Upper lobe of right lung (tissue), 1 donor: Measurements from ENCODE around the gene TTC9. TPM values are rescaled to one million over a fixed set of nuclear protein-coding genes. Genes with fewer than 3 reads are reported as not detected.
A peak's percentile ranks its signal among the peaks of the same experiment; 100 is the strongest.
"Not testable (repeated sequence)": the region's sequence is repeated elsewhere in the genome, so short reads cannot be mapped to it uniquely, and the experiment has no call there.

Experiments
- ATAC-seq: fragments of 200-7000 bp; cut with Tn5 transposase; one replicate; pipeline ENCODE4 v1.9.1; 2020; ENCODE audit warnings: mild to moderate bottlenecking, moderate library complexity
- DNase-seq: peaks from one replicate; pipeline ENCODE4 v3.0.0-alpha.2; 2020
- H3K27ac ChIP-seq: fragments of 200-600 bp; one replicate; pipeline ENCODE4 v1.8.0; 2022
- H3K27me3 ChIP-seq: fragments of 200-600 bp; one replicate; pipeline ENCODE4 v1.8.0; 2022; ENCODE audit warnings: mild to moderate bottlenecking
- H3K36me3 ChIP-seq: fragments of 200-600 bp; one replicate; pipeline ENCODE4 v1.8.0; 2022
- H3K4me1 ChIP-seq: fragments of 200-600 bp; one replicate; pipeline ENCODE4 v1.8.0; 2022
- H3K4me3 ChIP-seq: fragments of 200-600 bp; one replicate; pipeline ENCODE4 v1.8.0; 2022; ENCODE audit warnings: mild to moderate bottlenecking
- H3K9me3 ChIP-seq: fragments of 200-600 bp; one replicate; pipeline ENCODE4 v1.8.0; 2022
- CTCF ChIP-seq: fragments of 200-600 bp; IDR thresholded peaks from one replicate; pipeline ENCODE4 v1.8.0; 2022; ENCODE audit warnings: antibody characterized with exemption
- intact Hi-C: fragments of 100-400 bp; cut with DNase I; formaldehyde crosslinking; loops from one replicate; pipeline ENCODE4 v1.11.0; 2022
- total RNA-seq: library from RNA; stranded (reverse); fragmentation: NEBNext Ultra II Directional; extraction: Animal tissue kit (Norgen Biotek cat#: 25700); gene quantifications from one replicate; pipeline ENCODE4 v1.2.1, GENCODE V29; 2021
- donor health status: DM: no; HTN: yes; CAD: no; lungs with severe emphysema.

The TTC9 gene
- total RNA-seq, 1 donor from 2014 or later, result 6.7 TPM

- no peaks in the 10 kb centered on the region for H3K9me3 ChIP-seq
- H3K4me1 ChIP-seq, result peaks cover 8% of the 10 kb centered on the region
- no peak overlapping the region for H3K27ac ChIP-seq
- intact Hi-C loops, result no loop called here
- no peaks in the 10 kb centered on the region for H3K36me3 ChIP-seq
- ATAC-seq (peak; percentile 81), DNase-seq (no peak)
- no peak overlapping the region for H3K4me3 ChIP-seq
- no peaks in the 10 kb centered on the region for H3K27me3 ChIP-seq
- TF ChIP-seq CTCF, result no peak
These were observed 56.6 kb downstream of the TTC9 start for GRCh38 chr14:70698288-70698687.

GRCh38 chr14:70699646-70700045, 57.9 kb downstream of the TTC9 start:
- no peak overlapping the region for H3K4me3 ChIP-seq
- H3K27ac ChIP-seq, result no peak overlapping the region
- DNase-seq, result no peak
- no peaks in the 10 kb centered on the region for H3K27me3 ChIP-seq
- H3K9me3 ChIP-seq, result no peaks in the 10 kb centered on the region
- no peaks in the 10 kb centered on the region for H3K36me3 ChIP-seq
- H3K4me1 ChIP-seq, result peaks cover 8% of the 10 kb centered on the region
- ATAC-seq, result no peak
- TF ChIP-seq CTCF, result no peak
- intact Hi-C loops, result no loop called here

- Histone ChIP-seq H3K27me3 (no peaks in the 10 kb centered on the region), H3K4me1 (peaks cover 8% of the 10 kb centered on the region), H3K27ac (no peak overlapping the region), H3K36me3 (no peaks in the 10 kb centered on the region), H3K4me3 (no peak overlapping the region), H3K9me3 (no peaks in the 10 kb centered on the region)
- ATAC-seq (no peak), DNase-seq (no peak)
- no peak for TF ChIP-seq CTCF
- intact Hi-C loops, result no loop called here
These were observed 59.4 kb downstream of the TTC9 start for GRCh38 chr14:70700955-70701585.

GRCh38 chr14:70701610-70702009, 59.9 kb downstream of the TTC9 start:
- DNase-seq (no peak), ATAC-seq (no peak)
- no peaks in the 10 kb centered on the region for H3K36me3 ChIP-seq
- no peaks in the 10 kb centered on the region for H3K9me3 ChIP-seq
- no peak overlapping the region for H3K4me3 ChIP-seq
- intact Hi-C loops, result no loop called here
- no peak overlapping the region for H3K27ac ChIP-seq
- TF ChIP-seq CTCF, result no peak
- no peaks in the 10 kb centered on the region for H3K27me3 ChIP-seq
- H3K4me1 ChIP-seq, result peaks cover 8% of the 10 kb centered on the region

GRCh38 chr14:70702161-70702560, 60.4 kb downstream of the TTC9 start:
- Histone ChIP-seq H3K4me1 (peaks cover 7% of the 10 kb centered on the region), H3K36me3 (no peaks in the 10 kb centered on the region), H3K9me3 (no peaks in the 10 kb centered on the region), H3K27me3 (no peaks in the 10 kb centered on the region), H3K4me3 (no peak overlapping the region), H3K27ac (no peak overlapping the region)
- intact Hi-C loops, result no loop called here
- no peak for TF ChIP-seq CTCF
- ATAC-seq (peak; percentile 66), DNase-seq (no peak)

- DNase-seq, H3K4me1 ChIP-seq, H3K27ac ChIP-seq, intact Hi-C loops, H3K36me3 ChIP-seq, H3K27me3 ChIP-seq, H3K4me3 ChIP-seq, ATAC-seq, H3K9me3 ChIP-seq: not testable (repeated sequence)
These were observed 62.0 kb downstream of the TTC9 start for GRCh38 chr14:70703621-70704168.
